ENCODE data around the gene AIF1.

AIF1 gene

GRCh38 chr6:31614684-31615578, at the start of gene AIF1:
AIF1 (plus strand) TSS chr6:31615234; CDS start chr6:31615330, 96 bp downstream.
- no peak within 1 kb of the TSS for H3K4me3 ChIP-seq (ENCODE audit: low read length)
- TF ChIP-seq, protein P1, sequence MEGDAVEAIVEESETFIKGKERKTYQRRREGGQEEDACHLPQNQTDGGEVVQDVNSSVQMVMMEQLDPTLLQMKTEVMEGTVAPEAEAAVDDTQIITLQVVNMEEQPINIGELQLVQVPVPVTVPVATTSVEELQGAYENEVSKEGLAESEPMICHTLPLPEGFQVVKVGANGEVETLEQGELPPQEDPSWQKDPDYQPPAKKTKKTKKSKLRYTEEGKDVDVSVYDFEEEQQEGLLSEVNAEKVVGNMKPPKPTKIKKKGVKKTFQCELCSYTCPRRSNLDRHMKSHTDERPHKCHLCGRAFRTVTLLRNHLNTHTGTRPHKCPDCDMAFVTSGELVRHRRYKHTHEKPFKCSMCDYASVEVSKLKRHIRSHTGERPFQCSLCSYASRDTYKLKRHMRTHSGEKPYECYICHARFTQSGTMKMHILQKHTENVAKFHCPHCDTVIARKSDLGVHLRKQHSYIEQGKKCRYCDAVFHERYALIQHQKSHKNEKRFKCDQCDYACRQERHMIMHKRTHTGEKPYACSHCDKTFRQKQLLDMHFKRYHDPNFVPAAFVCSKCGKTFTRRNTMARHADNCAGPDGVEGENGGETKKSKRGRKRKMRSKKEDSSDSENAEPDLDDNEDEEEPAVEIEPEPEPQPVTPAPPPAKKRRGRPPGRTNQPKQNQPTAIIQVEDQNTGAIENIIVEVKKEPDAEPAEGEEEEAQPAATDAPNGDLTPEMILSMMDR (IDR thresholded peaks at IDR 0.05; ENCODE audit: insufficient read depth, low read depth, low read length, missing control alignments): no peak
- DNase-seq (ENCODE audit: low read depth): no peak

GRCh38 chr6:31567531-31568370, 47.3 kb upstream of the AIF1 start:
- no peak overlapping the region for H3K4me3 ChIP-seq (ENCODE audit: low read length)
- TF ChIP-seq, protein P1 (IDR thresholded peaks at IDR 0.05; ENCODE audit: insufficient read depth, low read depth, low read length, missing control alignments): no peak
- no peak for DNase-seq (ENCODE audit: low read depth)

DNA sequence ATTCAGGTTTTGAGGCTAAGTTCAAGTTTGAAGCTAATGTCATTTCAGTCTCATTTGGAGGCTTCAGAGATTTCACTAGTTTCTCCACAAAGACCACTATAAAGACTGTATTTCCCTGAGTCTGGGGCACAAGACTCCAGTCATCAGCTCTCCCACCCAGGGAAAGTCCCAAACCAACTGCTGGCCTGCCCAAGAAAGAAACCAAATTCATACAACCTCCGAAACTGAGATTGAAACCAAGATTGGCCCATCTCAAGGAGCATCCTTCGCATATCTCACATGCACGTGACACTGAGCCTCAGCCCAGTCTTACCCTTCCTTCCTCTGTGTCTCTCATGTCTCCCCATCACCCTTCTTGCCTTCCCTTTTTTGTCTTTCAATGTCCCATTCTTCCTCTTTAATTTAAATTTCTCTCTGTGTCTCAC, 46.5 kb upstream of the AIF1 start:
- TF ChIP-seq, protein P1 (IDR thresholded peaks at IDR 0.05; ENCODE audit: insufficient read depth, low read depth, low read length, missing control alignments): no peak
- H3K4me3 ChIP-seq (ENCODE audit: low read length): no peak overlapping the region
- DNase-seq (ENCODE audit: low read depth): no peak

GRCh38 chr6:31569861-31570536, 45.0 kb upstream of the AIF1 start:
- TF ChIP-seq, protein P1 (IDR thresholded peaks at IDR 0.05; ENCODE audit: insufficient read depth, low read depth, low read length, missing control alignments): no peak
- H3K4me3 ChIP-seq (ENCODE audit: low read length): no peak overlapping the region
- DNase-seq (ENCODE audit: low read depth): no peak

DNA sequence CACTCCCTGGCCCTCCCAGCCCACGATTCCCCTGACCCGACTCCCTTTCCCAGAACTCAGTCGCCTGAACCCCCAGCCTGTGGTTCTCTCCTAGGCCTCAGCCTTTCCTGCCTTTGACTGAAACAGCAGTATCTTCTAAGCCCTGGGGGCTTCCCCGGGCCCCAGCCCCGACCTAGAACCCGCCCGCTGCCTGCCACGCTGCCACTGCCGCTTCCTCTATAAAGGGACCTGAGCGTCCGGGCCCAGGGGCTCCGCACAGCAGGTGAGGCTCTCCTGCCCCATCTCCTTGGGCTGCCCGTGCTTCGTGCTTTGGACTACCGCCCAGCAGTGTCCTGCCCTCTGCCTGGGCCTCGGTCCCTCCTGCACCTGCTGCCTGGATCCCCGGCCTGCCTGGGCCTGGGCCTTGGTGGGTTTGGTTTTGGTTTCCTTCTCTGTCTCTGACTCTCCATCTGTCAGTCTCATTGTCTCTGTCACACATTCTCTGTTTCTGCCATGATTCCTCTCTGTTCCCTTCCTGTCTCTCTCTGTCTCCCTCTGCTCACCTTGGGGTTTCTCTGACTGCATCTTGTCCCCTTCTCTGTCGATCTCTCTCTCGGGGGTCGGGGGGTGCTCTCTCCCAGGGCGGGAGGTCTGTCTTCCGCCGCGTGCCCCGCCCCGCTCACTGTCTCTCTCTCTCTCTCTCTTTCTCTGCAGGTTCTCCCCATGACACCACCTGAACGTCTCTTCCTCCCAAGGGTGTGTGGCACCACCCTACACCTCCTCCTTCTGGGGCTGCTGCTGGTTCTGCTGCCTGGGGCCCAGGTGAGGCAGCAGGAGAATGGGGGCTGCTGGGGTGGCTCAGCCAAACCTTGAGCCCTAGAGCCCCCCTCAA, 42.8 kb upstream of the AIF1 start, which contains the start of gene LTA:
Gene LTA (plus strand): TSS at position 249 of the 871 bp plus-strand sequence. CDS start 454 bp downstream, at position 703.
- DNase-seq (ENCODE audit: low read depth): no peak

More for the DNA sequence above, 42.8 kb upstream of the AIF1 start, which contains the start of gene LTA:
- TF ChIP-seq, protein P1 (IDR thresholded peaks at IDR 0.05; ENCODE audit: insufficient read depth, low read depth, low read length, missing control alignments): no peak
- H3K4me3 ChIP-seq (ENCODE audit: low read length): no peak within 1 kb of the TSS

All from epithelial cell of esophagus (primary cell).